B cell (primary cell): ENCODE data around the gene CPNE5. TPM values are rescaled to one million over a fixed set of nuclear protein-coding genes. Genes with fewer than 3 reads are reported as not detected.

Experiments used
- ATAC-seq: fragments of 200-7000 bp; cut with Tn5 transposase; one replicate; pipeline ENCODE4 v1.10.0; 2021; ENCODE audit warnings: low read depth, mild to moderate bottlenecking, moderate number of reproducible peaks, moderate library complexity
- CTCF ChIA-PET: fragments of 350-600 bp; sonication (Branson Sonifier 250); formaldehyde crosslinking; loops from one replicate; lab custom pipeline; 2021; ENCODE audit warnings: antibody characterized with exemption, inconsistent platforms; lab: Charles Lee
- POLR2A ChIA-PET: fragments of 350-600 bp; sonication (Branson Sonifier 250); formaldehyde crosslinking; loops from one replicate; lab custom pipeline; 2021; ENCODE audit warnings: antibody characterized with exemption; lab: Charles Lee
- DNase-seq: peaks from one replicate; pipeline ENCODE4 v3.0.0; 2013
- H2AFZ ChIP-seq: 2 replicates; pipeline ENCODE4 v1.6.1; 2012; ENCODE audit warnings: mild to moderate bottlenecking, low read depth, low read length; ENCODE audit not compliant: insufficient read depth, poor library complexity, severe bottlenecking
- H3K27ac ChIP-seq, 2 donors: 1 replicate in 1 of 2; 2 replicates in 1 of 2; pipeline ENCODE4 v1.5.1; 2012 to 2013; ENCODE audit warnings: low read length in 2 of 2, mild to moderate bottlenecking in 2 of 2, moderate library complexity in 1 of 2
- H3K27me3 ChIP-seq, 4 experiments: fragments of 200-600 bp in 1 of 4; sonication (generic) in 1 of 4; replicated peaks in 1 of 4; 1 replicate in 2 of 4; 2 replicates in 2 of 4; pipeline versions ENCODE4 v1.6.1 to v1.7.0; 2013 to 2016; ENCODE audit warnings: low read length in 3 of 4, mild to moderate bottlenecking in 2 of 4, mixed read lengths in 1 of 4, moderate library complexity in 1 of 4; ENCODE audit not compliant: insufficient read depth in 4 of 4, control insufficient read depth in 3 of 4; ENCODE audit errors: control extremely low read depth in 1 of 4
- H3K36me3 ChIP-seq, 2 experiments: replicated peaks in 1 of 2; 1 replicate in 1 of 2; 2 replicates in 1 of 2; pipeline versions ENCODE4 v1.6.1 to v1.7.1; 2013; ENCODE audit warnings: low read length in 1 of 2; ENCODE audit not compliant: insufficient read depth in 2 of 2, control insufficient read depth in 1 of 2; ENCODE audit errors: control extremely low read depth in 1 of 2, extremely low read depth in 1 of 2
- H3K4me1 ChIP-seq, 2 donors: fragments of 200-600 bp in 1 of 2; sonication (generic) in 1 of 2; 1 replicate in 1 of 2; 2 replicates in 1 of 2; pipeline versions ENCODE4 v1.5.1 to v1.6.1; 2013 to 2017; ENCODE audit warnings: low read length in 2 of 2; ENCODE audit not compliant: control insufficient read depth in 2 of 2, insufficient read depth in 2 of 2
- H3K4me2 ChIP-seq: replicated peaks from 2 replicates; pipeline ENCODE3; 2012; ENCODE audit warnings: mild to moderate bottlenecking, low read depth, low read length; ENCODE audit not compliant: poor library complexity, severe bottlenecking
- H3K4me3 ChIP-seq, 5 experiments: fragments of 200-600 bp in 1 of 5; sonication (generic) in 1 of 5; 1 replicate in 3 of 5; 2 replicates in 2 of 5; pipeline versions ENCODE4 v1.5.1 to v1.7.0; 2011 to 2016; ENCODE audit warnings: low read length in 4 of 5, mild to moderate bottlenecking in 4 of 5, low read depth in 2 of 5, control low read depth in 1 of 5, moderate library complexity in 1 of 5; ENCODE audit not compliant: insufficient read depth in 1 of 5; ENCODE audit errors: control extremely low read depth in 1 of 5, extremely low read depth in 1 of 5
- H3K79me2 ChIP-seq: fragments of 200-600 bp; sonication (generic); one replicate; pipeline ENCODE4 v1.6.0; 2016; ENCODE audit warnings: low read length; ENCODE audit not compliant: control insufficient read depth, insufficient read depth
- H3K9ac ChIP-seq: fragments of 200-600 bp; sonication (generic); 2 replicates; pipeline ENCODE4 v1.6.1; 2017; ENCODE audit warnings: mild to moderate bottlenecking, low read length, moderate library complexity
- H3K9me3 ChIP-seq, 3 donors: one replicate each; pipeline versions ENCODE4 v1.6.1 to v1.7.1; 2013; ENCODE audit warnings: low read length in 2 of 3; ENCODE audit not compliant: control insufficient read depth in 2 of 3, insufficient read depth in 1 of 3; ENCODE audit errors: control extremely low read depth in 1 of 3
- H4K20me1 ChIP-seq: 2 replicates; pipeline ENCODE4 v1.6.0; 2012; ENCODE audit warnings: mild to moderate bottlenecking, low read length; ENCODE audit not compliant: insufficient read depth, control insufficient read depth, poor library complexity, severe bottlenecking
- H3K27ac Mint-ChIP-seq: one replicate; pipeline ENCODE4 v1.8.0; 2021; ENCODE audit warnings: mixed read lengths
- H3K27me3 Mint-ChIP-seq: one replicate; pipeline ENCODE4 v1.8.0; 2021; ENCODE audit warnings: mixed read lengths
- H3K4me1 Mint-ChIP-seq: one replicate; pipeline ENCODE4 v1.8.0; 2021; ENCODE audit warnings: mixed read lengths
- H3K4me3 Mint-ChIP-seq: one replicate; pipeline ENCODE4 v1.8.0; 2021; ENCODE audit warnings: mixed read lengths
- H3K9me3 Mint-ChIP-seq: one replicate; pipeline ENCODE4 v1.8.0; 2022; ENCODE audit warnings: mixed read lengths; ENCODE audit not compliant: insufficient read depth
- CTCF ChIP-seq: fragments of 200-600 bp; IDR thresholded peaks from one replicate; pipeline ENCODE4 v1.8.0; 2022; ENCODE audit warnings: antibody characterized with exemption, mild to moderate bottlenecking
- EZH2 ChIP-seq: IDR thresholded peaks from 2 replicates; pipeline ENCODE4 v1.6.1; 2012; ENCODE audit warnings: borderline replicate concordance, low read depth, mild to moderate bottlenecking, moderate library complexity, low read length; ENCODE audit not compliant: insufficient read depth, poor library complexity, severe bottlenecking
- WGBS: methylation state at CpG from one replicate; pipeline ENCODE4 v1.1.5; 2013; ENCODE audit warnings: missing lambda C conversion rate; ENCODE audit not compliant: insufficient coverage; 5-methylcytosine and 5-hydroxymethylcytosine counted together
- intact Hi-C: fragments of 100-400 bp; cut with micrococcal nuclease; formaldehyde crosslinking; loops from one replicate; pipeline ENCODE4 v1.10.0; 2022
- polyA plus RNA-seq: library from polyadenylated mRNA; depleted of rRNA; stranded (reverse); fragments of >200 nt; gene quantifications from 2 replicates; pipeline ENCODE4 v1.2.3, GENCODE V29; 2012
- total RNA-seq, 2 donors: library from RNA; stranded (reverse); fragments of 120-200 nt in 1 of 2; gene quantifications; 1 replicate in 1 of 2; 2 replicates in 1 of 2; pipeline versions ENCODE4 v1.2.3 to v1.2.4, GENCODE V29; 2013 to 2022

Gene CPNE5
- total and polyA plus RNA-seq, 2 donors (not counting 1 experiment from before 2014, with no cell fraction given), result 49.8 to 357 TPM

DNA sequence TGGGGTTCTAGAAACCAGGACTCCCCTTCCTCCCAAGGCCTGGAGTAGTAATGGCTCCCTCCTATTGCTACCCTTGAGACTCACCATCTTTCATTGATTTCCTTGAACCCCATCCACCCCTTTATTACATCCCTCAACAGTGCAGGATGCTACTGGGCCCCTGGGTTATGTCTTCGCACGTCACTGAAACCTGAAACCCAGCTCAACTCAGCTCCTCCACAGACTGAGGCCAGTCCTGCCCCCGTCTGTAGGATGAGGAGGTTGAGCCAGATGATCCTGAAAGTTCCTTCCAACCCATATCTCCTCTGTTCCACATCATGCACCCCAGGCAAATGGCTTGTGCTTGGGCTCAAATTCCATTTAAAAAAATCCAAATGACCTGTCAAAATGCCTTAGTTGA is 21.4 kb downstream of the CPNE5 start:
- DNase-seq, result no peak
- no peak overlapping the region for H3K4me3 Mint-ChIP-seq
- H2AFZ ChIP-seq, result no peak overlapping the region
- WGBS, result no CpG with 5 or more reads among the region's 3 CpGs
- no peaks in the 10 kb centered on the region for H3K9me3 Mint-ChIP-seq
- no peak overlapping the region for H3K27ac Mint-ChIP-seq
- intact Hi-C loops, result no loop called here
- H3K27me3 ChIP-seq, result no peaks in the 10 kb centered on the region
- POLR2A ChIA-PET, result no interaction called here
- H3K27me3 Mint-ChIP-seq, result no peaks in the 10 kb centered on the region
- H3K4me1 ChIP-seq, result no peaks in the 10 kb centered on the region
- no peaks in the 10 kb centered on the region for H4K20me1 ChIP-seq
- no peak overlapping the region for H3K4me2 ChIP-seq
- H3K9me3 ChIP-seq, result no peaks in the 10 kb centered on the region
- H3K9ac ChIP-seq, result no peak overlapping the region
- no peak overlapping the region for H3K27ac ChIP-seq
- no peaks in the 10 kb centered on the region for H3K79me2 ChIP-seq
- no peak overlapping the region for H3K4me3 ChIP-seq
- ATAC-seq, result no peak
- no peaks in the 10 kb centered on the region for H3K4me1 Mint-ChIP-seq
- no peaks in the 10 kb centered on the region for H3K36me3 ChIP-seq
- TF ChIP-seq EZH2 (no peak), CTCF (no peak)
- CTCF ChIA-PET, result no interaction called here

DNA sequence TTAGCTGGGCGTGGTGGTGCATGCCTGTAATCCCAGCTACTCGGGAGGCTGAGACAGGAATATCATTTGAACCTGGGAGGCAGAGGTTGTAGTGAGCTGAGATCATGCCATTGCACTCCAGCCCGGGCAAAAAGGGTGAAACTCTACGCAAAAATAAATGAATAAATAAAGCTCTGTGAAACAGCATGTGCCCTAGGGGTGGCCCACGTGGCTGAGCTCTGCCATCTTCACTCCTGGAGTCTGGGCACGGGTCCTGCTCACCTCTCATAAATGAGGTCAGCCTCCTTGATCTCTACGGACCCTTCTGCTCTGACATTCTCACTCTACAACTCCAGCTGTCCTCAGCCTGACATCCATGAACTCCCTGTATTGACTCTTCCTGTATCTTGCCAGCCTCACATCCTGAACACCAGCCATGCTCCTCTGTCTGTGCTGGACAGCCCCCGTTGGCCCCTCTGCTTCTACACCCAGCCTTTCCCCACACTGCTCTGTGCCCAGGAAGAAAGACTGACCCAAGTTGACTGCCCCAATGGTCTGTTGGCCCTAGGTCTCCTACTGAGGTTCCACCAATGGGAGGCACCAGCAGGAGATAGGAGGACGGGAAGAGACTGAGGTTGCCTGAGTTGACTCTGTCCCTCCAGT is 21.9 kb downstream of the CPNE5 start:
- 90% methylated on average over 9 of the region's 9 CpGs for WGBS
- H2AFZ ChIP-seq, result no peak overlapping the region
- no peaks in the 10 kb centered on the region for H3K4me1 Mint-ChIP-seq
- H3K4me1 ChIP-seq, result no peaks in the 10 kb centered on the region
- no peaks in the 10 kb centered on the region for H3K27me3 Mint-ChIP-seq
- TF ChIP-seq CTCF (no peak), EZH2 (no peak)
- no peaks in the 10 kb centered on the region for H3K36me3 ChIP-seq
- ChIA-PET CTCF (interaction anchor here (1.4 kb wide), 1 partner anchor 34 kb away, joined by 8 read pairs; no protein-coding TSS in a partner anchor), POLR2A (no interaction called here)
- H3K4me3 Mint-ChIP-seq, result no peak overlapping the region
- no peak overlapping the region for H3K27ac Mint-ChIP-seq
- ATAC-seq (no peak), DNase-seq (no peak)
- H3K9me3 ChIP-seq, result no peaks in the 10 kb centered on the region
- no peak overlapping the region for H3K27ac ChIP-seq
- H3K4me2 ChIP-seq, result no peak overlapping the region
- H3K79me2 ChIP-seq, result no peaks in the 10 kb centered on the region
- intact Hi-C loops, result no loop called here
- H3K4me3 ChIP-seq, result no peak overlapping the region
- no peaks in the 10 kb centered on the region for H4K20me1 ChIP-seq
- H3K9ac ChIP-seq, result no peak overlapping the region
- no peaks in the 10 kb centered on the region for H3K9me3 Mint-ChIP-seq
- no peaks in the 10 kb centered on the region for H3K27me3 ChIP-seq
